Keratinocyte (primary cell): ENCODE data around the gene KIAA0586. TPM values are rescaled to one million over a fixed set of nuclear protein-coding genes. Genes with fewer than 3 reads are reported as not detected.

Source experiments
- DNase-seq: peaks from one replicate; pipeline ENCODE4 v3.0.0-alpha.2; 2011; ENCODE audit warnings: low read depth, missing footprints, low spot score
- FAIRE-seq: peaks from 2 replicates; lab custom pipeline; 2011; peaks lifted over from hg19 to GRCh38; lab: Jason Lieb, UNC
- H2AFZ ChIP-seq: 2 replicates; pipeline ENCODE4 v1.6.0; 2012; ENCODE audit warnings: low read length, control low read depth, inconsistent platforms; ENCODE audit not compliant: control insufficient read depth
- H3K27ac ChIP-seq: 2 replicates; pipeline ENCODE4 v1.5.1; 2011; ENCODE audit warnings: low read length; ENCODE audit not compliant: control insufficient read depth, insufficient read depth
- H3K27me3 ChIP-seq: 3 replicates; pipeline ENCODE4 v1.6.0; 2011; ENCODE audit warnings: low read length; ENCODE audit not compliant: control insufficient read depth, insufficient read depth; ENCODE audit errors: extremely low read depth
- H3K36me3 ChIP-seq, 2 experiments: 2 replicates in 1 of 2; 3 replicates in 1 of 2; pipeline ENCODE4 v1.5.1; 2011; ENCODE audit warnings: low read length in 2 of 2, mild to moderate bottlenecking in 1 of 2; ENCODE audit not compliant: control insufficient read depth in 2 of 2, insufficient read depth in 2 of 2; ENCODE audit errors: extremely low read depth in 1 of 2
- H3K4me1 ChIP-seq: 3 replicates; pipeline ENCODE4 v1.5.1; 2011; ENCODE audit warnings: low read length; ENCODE audit not compliant: control insufficient read depth, insufficient read depth; ENCODE audit errors: extremely low read depth
- H3K4me2 ChIP-seq: 3 replicates; pipeline ENCODE4 v1.6.0; 2011; ENCODE audit warnings: low read depth, low read length; ENCODE audit not compliant: control insufficient read depth, insufficient read depth; ENCODE audit errors: extremely low read depth
- H3K4me3 ChIP-seq, 3 experiments: fragments of 200-600 bp in 1 of 3; sonication (generic) in 1 of 3; 2 replicates in 2 of 3; 3 replicates in 1 of 3; pipeline ENCODE4 v1.5.1; 2011 to 2016; ENCODE audit warnings: low read length in 3 of 3, mild to moderate bottlenecking in 3 of 3, control low read depth in 2 of 3, inconsistent platforms in 1 of 3, low read depth in 1 of 3, mixed read lengths in 1 of 3, mixed run types in 1 of 3, moderate library complexity in 1 of 3; ENCODE audit not compliant: control insufficient read depth in 2 of 3, insufficient read depth in 2 of 3; ENCODE audit errors: extremely low read depth in 1 of 3
- H3K79me2 ChIP-seq: 2 replicates; pipeline ENCODE4 v1.6.0; 2012; ENCODE audit warnings: low read length; ENCODE audit not compliant: control insufficient read depth, insufficient read depth
- H3K9ac ChIP-seq: 3 replicates; pipeline ENCODE4 v1.6.0; 2011; ENCODE audit warnings: low read length; ENCODE audit not compliant: control insufficient read depth, insufficient read depth; ENCODE audit errors: extremely low read depth
- H3K9me1 ChIP-seq: 3 replicates; pipeline ENCODE4 v1.6.0; 2011; ENCODE audit warnings: low read length; ENCODE audit not compliant: control insufficient read depth, insufficient read depth; ENCODE audit errors: extremely low read depth
- H3K9me3 ChIP-seq: 2 replicates; pipeline ENCODE4 v1.5.1; 2012; ENCODE audit warnings: low read depth, low read length; ENCODE audit not compliant: control insufficient read depth
- H4K20me1 ChIP-seq: 3 replicates; pipeline ENCODE4 v1.6.0; 2011; ENCODE audit warnings: low read length; ENCODE audit not compliant: control insufficient read depth, insufficient read depth; ENCODE audit errors: extremely low read depth
- EZH2 ChIP-seq: IDR thresholded peaks from one replicate; pipeline ENCODE4 v1.6.1; 2012; ENCODE audit warnings: inconsistent platforms, mild to moderate bottlenecking, low read length, moderate library complexity
- dilution Hi-C: fragments of 300-500 bp; cut with MboI; formaldehyde crosslinking; loops from one replicate; pipeline ENCODE4 v1.7.0; 2020; ENCODE audit warnings: low sequenced_read_pairs; ENCODE audit not compliant: extremely low pct_ligation_motif_present
- polyA plus RNA-seq, 5 experiments: library from polyadenylated mRNA; depleted of rRNA in 3 of 5; stranded (reverse) in 3 of 5; stranded (forward) in 1 of 5; unstranded in 1 of 5; fragments of >200 nt; gene quantifications; 1 replicate in 1 of 5; 2 replicates in 3 of 5; 3 replicates in 1 of 5; pipeline versions ENCODE4 v1.2.1 to v1.2.3, GENCODE V29; 2011 to 2012; ENCODE audit warnings: missing spikeins in 2 of 5, low read depth in 1 of 5, low replicate concordance in 1 of 5
- TF ChIP-seq, protein P1 (sequence below), 3 experiments: IDR thresholded peaks in 1 of 3; conservative IDR thresholded peaks in 1 of 3; optimal IDR thresholded peaks in 1 of 3; 2 replicates in 2 of 3; 3 replicates in 1 of 3; pipeline versions ENCODE3 to v1.5.1; 2011; ENCODE audit warnings: low read length in 3 of 3, mild to moderate bottlenecking in 3 of 3, moderate library complexity in 2 of 3, control low read depth in 1 of 3, inconsistent platforms in 1 of 3; ENCODE audit not compliant: insufficient read depth in 2 of 3; ENCODE audit errors: extremely low read depth in 1 of 3

KIAA0586 gene
- polyA plus RNA-seq, 1 donor (not counting 4 experiments of a cell fraction or from before 2014, with no cell fraction given) = 12.4 TPM

DNA sequence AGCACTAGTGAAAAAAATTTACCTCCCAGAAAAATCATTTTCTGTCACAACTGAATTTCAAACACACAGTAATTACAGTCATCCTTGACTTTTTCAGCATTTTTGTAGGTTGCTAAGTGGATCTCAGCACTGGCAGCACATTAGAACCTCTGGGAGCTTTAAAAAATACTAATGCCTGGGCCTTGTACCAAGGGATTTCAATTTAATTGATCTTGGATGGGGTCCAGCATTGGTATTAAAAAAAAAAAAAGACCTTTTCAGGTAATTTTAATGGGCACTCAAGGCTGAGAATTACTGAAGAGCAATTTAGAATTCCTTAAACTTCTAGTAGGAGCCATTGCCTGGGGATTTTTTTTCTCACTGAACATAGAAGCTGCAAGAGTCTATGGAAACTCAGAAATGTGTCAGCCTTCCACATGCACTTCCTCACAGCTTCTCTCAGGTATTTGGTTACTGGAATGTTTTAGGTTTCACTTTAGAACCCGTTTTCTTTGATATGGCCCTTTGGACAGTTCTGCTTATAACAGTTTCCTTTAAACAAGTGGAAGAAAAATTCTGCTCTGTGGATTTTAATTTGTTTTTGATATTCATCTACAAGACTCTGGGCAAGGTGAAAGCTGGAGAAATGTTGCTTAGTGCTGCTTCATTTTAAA is 121.7 kb downstream of the KIAA0586 start:
- dilution Hi-C loops = no loop called here
- FAIRE-seq = no peak

GRCh38 chr14:58553959-58554358 is 126.4 kb downstream of the KIAA0586 start:
- Histone ChIP-seq H3K27me3 (no peaks in the 10 kb centered on the region), H4K20me1 (no peaks in the 10 kb centered on the region), H3K36me3 (no peaks in the 10 kb centered on the region), H3K9me3 (no peaks in the 10 kb centered on the region), H3K4me3 (no peak overlapping the region), H3K4me2 (no peak overlapping the region), H2AFZ (no peak overlapping the region), H3K9ac (no peak overlapping the region), H3K79me2 (no peaks in the 10 kb centered on the region), H3K27ac (no peak overlapping the region), H3K4me1 (no peaks in the 10 kb centered on the region), H3K9me1 (no peaks in the 10 kb centered on the region)
- FAIRE-seq (no peak), DNase-seq (no peak)
- dilution Hi-C loops = no loop called here
- no peak for TF ChIP-seq EZH2
- TF ChIP-seq, protein P1, sequence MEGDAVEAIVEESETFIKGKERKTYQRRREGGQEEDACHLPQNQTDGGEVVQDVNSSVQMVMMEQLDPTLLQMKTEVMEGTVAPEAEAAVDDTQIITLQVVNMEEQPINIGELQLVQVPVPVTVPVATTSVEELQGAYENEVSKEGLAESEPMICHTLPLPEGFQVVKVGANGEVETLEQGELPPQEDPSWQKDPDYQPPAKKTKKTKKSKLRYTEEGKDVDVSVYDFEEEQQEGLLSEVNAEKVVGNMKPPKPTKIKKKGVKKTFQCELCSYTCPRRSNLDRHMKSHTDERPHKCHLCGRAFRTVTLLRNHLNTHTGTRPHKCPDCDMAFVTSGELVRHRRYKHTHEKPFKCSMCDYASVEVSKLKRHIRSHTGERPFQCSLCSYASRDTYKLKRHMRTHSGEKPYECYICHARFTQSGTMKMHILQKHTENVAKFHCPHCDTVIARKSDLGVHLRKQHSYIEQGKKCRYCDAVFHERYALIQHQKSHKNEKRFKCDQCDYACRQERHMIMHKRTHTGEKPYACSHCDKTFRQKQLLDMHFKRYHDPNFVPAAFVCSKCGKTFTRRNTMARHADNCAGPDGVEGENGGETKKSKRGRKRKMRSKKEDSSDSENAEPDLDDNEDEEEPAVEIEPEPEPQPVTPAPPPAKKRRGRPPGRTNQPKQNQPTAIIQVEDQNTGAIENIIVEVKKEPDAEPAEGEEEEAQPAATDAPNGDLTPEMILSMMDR (optimal IDR thresholded peaks at IDR 0.05 in 1 of 3, IDR thresholded peaks at IDR 0.05 in 1 of 3, conservative IDR thresholded peaks at IDR 0.05 in 1 of 3; ENCODE audit: extremely low read depth in 1 of 3, insufficient read depth in 2 of 3, low read length in 3 of 3) = no peak

More for the DNA sequence above, 121.7 kb downstream of the KIAA0586 start:
- Histone ChIP-seq H3K36me3 (no peaks in the 10 kb centered on the region), H3K9me3 (no peaks in the 10 kb centered on the region), H4K20me1 (no peaks in the 10 kb centered on the region), H3K4me3 (no peak overlapping the region), H3K4me2 (no peak overlapping the region), H3K79me2 (no peaks in the 10 kb centered on the region), H3K27me3 (no peaks in the 10 kb centered on the region), H3K27ac (no peak overlapping the region), H3K4me1 (no peaks in the 10 kb centered on the region), H2AFZ (no peak overlapping the region), H3K9ac (no peak overlapping the region), H3K9me1 (no peaks in the 10 kb centered on the region)
- no peak for DNase-seq
- TF ChIP-seq, protein P1 (optimal IDR thresholded peaks at IDR 0.05 in 1 of 3, IDR thresholded peaks at IDR 0.05 in 1 of 3, conservative IDR thresholded peaks at IDR 0.05 in 1 of 3; ENCODE audit: extremely low read depth in 1 of 3, insufficient read depth in 2 of 3, low read length in 3 of 3) = no peak
- TF ChIP-seq EZH2 = no peak
